SHP77 (cell line): ENCODE data around the gene RELL1.

Experiments
- DNase-seq, 2 experiments: peaks; one replicate each; lab custom pipeline; 2025; lab: John Stamatoyannopoulos, UW

Gene RELL1

GRCh38 chr4:37635155-37635554 lies 51.0 kb downstream of the RELL1 start:
- DNase-seq: no peak

GRCh38 chr4:37634180-37634579 lies 52.0 kb downstream of the RELL1 start:
- DNase-seq: no peak

- no peak for DNase-seq
Observed at GRCh38 chr4:37632836-37633235, 53.3 kb downstream of the RELL1 start.

GRCh38 chr4:37631551-37631950 lies 54.6 kb downstream of the RELL1 start:
- no peak for DNase-seq

GRCh38 chr4:37629713-37630112 lies 56.5 kb downstream of the RELL1 start:
- no peak for DNase-seq

- DNase-seq: no peak
Observed at GRCh38 chr4:37628977-37629609, 57.1 kb downstream of the RELL1 start.

GRCh38 chr4:37627263-37627662 lies 58.9 kb downstream of the RELL1 start:
- DNase-seq: no peak

GRCh38 chr4:37625499-37625898 lies 60.7 kb downstream of the RELL1 start:
- DNase-seq: no peak

GRCh38 chr4:37623940-37624339 lies 62.2 kb downstream of the RELL1 start:
- no peak for DNase-seq

- DNase-seq: no peak
Observed at GRCh38 chr4:37623125-37623524, 63.1 kb downstream of the RELL1 start.

GRCh38 chr4:37620176-37620575 lies 66.0 kb downstream of the RELL1 start:
- no peak for DNase-seq

- DNase-seq: no peak
Observed at GRCh38 chr4:37615720-37616063, 70.5 kb downstream of the RELL1 start.

GRCh38 chr4:37615059-37615719 lies 71.0 kb downstream of the RELL1 start:
- no peak for DNase-seq

- no peak for DNase-seq
Observed at GRCh38 chr4:37612811-37613210, 73.4 kb downstream of the RELL1 start.

- no peak for DNase-seq
Observed at GRCh38 chr4:37609626-37610025, 76.5 kb downstream of the RELL1 start.

GRCh38 chr4:37607018-37607417 lies 79.2 kb downstream of the RELL1 start:
- no peak for DNase-seq

- DNase-seq: no peak
Observed at GRCh38 chr4:37605843-37606565, 80.2 kb downstream of the RELL1 start.

- no peak for DNase-seq
Observed at GRCh38 chr4:37604461-37604860, 81.7 kb downstream of the RELL1 start.

GRCh38 chr4:37603711-37604110 lies 82.5 kb downstream of the RELL1 start:
- no peak for DNase-seq

- DNase-seq: no peak
Observed at GRCh38 chr4:37603070-37603468, 83.1 kb downstream of the RELL1 start.

GRCh38 chr4:37602454-37603069 lies 83.6 kb downstream of the RELL1 start:
- no peak for DNase-seq

GRCh38 chr4:37601531-37601930 lies 84.6 kb downstream of the RELL1 start:
- DNase-seq: no peak
